GOT3 (cell line): Measurements from ENCODE around the gene GADD45GIP1.

Experiments
- DNase-seq: peaks from one replicate; lab custom pipeline; 2025; ENCODE audit warnings: mixed read lengths; lab: John Stamatoyannopoulos, UW

Gene GADD45GIP1

GRCh38 chr19:12956446-12957388, at the start of gene GADD45GIP1:
GADD45GIP1 (minus strand) TSS chr19:12957223; CDS start chr19:12957212, 11 bp downstream.
- peak; percentile 42 for DNase-seq

DNA sequence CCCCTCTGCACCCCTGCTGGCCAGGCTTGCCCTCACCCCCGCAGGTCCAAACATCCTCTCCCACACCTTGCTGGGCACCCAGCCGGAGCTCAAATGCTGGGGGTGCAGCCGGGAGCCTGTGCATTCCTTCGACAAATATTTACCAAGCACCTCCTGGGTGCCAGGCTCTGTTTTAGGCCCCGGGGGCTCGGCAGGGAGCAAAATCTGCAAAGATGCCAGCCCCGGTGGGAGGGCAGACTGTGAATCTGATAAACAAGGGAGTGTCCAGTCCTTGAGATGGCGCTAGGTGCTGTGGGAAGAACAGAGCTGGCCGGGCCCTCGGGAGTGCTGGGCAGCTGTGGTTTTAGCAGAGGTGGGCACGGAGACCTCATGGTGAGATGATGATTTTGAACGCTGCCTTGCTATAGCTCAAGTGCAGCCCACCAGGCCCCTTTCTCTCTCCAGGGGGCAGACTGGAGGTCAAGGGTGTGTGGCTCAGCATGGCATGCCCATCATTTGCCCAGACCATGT, 48.9 kb upstream of the GADD45GIP1 start:
- no peak for DNase-seq

GRCh38 chr19:13005253-13005652, 48.2 kb upstream of the GADD45GIP1 start:
- no peak for DNase-seq

DNA sequence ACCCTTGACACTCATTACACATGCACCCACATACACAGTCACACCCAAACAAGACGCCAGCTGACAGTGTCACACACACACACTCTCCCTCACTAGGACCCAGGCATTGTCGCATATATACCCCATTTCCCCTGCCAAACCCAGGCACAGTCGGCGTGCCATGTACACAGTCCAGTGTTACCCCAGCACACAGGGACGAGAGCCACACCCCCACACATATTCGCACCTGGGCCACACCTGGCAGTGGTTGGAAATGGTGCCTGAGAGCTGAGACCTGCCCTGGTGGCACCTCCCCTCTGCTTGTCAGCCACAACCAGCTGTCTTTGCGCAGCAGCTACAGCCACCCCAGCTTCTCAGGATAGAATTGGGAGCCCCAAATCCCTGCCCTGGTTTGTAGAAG, 47.2 kb upstream of the GADD45GIP1 start:
- DNase-seq, result no peak

- no peak for DNase-seq
Observed at GRCh38 chr19:13003081-13003480, 46.1 kb upstream of the GADD45GIP1 start.

DNA sequence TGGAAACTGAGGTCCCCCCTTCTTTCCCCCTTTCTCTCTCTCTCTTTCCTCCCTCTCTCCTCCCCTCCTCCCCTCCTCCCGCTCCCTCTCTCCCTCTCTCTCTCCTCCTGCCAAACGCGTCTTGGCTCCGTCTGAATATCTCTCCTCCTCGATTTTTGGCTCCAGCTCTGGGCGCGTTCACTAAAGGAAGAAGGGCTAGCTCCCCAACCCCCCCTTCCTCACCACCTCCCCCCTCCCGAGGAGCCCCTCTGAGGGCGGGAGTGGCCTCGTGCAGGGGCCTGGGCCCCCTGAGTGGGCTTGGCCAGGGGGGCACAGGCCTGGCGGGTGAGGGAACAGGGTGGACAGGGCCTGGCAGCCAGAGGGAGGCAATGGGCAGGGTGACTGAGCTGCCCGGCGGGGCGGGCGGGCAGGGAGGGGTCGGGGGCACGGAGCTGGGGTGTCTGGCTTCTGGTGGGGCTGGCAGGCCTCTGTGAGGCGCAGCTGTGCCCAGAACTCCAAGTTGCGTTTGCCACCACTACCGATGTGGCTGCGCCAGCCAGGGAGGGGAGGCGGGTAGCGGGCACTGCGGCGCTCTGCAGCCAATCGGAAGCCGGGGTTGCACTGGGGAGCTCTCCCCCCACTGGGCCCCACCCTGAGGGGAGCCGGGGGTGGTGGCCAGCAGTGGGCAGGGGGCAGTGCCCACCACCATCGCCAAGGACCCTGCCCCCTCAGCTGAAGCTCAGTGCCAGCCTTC, 45.3 kb upstream of the GADD45GIP1 start:
- DNase-seq, result no peak

GRCh38 chr19:13001502-13002165, 44.6 kb upstream of the GADD45GIP1 start:
- DNase-seq, result no peak

DNA sequence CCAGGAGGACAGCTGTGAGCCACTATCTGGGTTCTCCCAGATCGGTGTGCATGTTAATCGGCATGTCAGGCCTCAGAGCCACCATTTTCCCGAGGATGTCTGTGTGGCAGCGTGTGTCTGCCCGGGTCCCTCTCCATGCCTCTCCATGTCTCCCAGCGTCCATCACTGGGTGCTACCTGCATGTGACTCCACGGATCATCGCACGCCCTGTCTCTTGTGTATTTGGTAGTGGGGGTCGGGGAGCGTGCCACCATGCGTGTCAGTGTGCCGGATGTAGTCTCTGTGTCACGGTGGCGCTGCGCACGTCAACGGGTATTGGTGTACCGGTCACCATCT, 44.1 kb upstream of the GADD45GIP1 start:
- no peak for DNase-seq

DNA sequence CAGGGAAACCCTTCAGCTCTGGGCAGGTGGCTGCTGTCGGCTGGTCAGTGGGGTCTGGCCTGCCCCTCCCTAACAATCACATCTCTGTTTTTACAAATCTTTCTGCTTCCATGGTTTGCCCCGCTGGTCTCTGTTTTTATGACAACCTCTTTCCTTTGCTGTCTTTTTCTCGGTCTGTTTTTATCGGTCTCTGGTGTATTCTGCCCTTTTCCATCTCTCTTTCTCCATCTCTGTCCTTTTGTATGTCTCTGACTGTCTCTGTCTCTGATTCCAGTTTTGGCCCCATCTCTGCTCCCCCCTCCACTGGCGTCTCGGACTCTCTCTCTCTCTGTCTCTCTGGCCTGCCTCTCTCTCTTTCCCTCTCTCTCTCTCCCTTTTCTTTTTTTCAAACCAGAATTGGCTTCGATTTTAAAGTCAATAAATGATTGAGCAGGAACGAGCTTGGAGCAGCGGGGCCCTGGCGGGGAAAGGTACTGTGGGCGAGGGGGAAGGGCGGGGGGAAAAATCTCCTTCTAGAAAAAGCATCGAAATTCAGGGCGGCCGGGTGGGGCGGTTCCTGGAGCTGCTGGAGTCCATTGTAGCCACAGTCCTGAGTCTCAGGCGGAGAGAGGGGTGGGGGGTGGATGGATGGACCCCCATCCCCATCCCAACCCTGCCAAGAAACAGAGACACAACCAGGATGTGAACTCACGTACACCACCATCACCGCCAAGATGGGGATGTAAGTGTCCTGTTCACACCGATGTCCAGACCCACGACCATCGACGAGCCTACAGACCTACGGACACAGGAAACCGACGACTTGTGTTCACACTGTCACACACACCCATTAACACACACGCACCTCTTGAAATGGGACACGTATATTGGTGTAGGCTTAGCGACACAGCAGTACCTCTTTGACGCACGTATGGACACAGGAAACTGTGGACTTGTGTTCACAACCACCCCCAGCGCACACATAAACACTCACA, 41.2 kb upstream of the GADD45GIP1 start:
- no peak for DNase-seq

DNA sequence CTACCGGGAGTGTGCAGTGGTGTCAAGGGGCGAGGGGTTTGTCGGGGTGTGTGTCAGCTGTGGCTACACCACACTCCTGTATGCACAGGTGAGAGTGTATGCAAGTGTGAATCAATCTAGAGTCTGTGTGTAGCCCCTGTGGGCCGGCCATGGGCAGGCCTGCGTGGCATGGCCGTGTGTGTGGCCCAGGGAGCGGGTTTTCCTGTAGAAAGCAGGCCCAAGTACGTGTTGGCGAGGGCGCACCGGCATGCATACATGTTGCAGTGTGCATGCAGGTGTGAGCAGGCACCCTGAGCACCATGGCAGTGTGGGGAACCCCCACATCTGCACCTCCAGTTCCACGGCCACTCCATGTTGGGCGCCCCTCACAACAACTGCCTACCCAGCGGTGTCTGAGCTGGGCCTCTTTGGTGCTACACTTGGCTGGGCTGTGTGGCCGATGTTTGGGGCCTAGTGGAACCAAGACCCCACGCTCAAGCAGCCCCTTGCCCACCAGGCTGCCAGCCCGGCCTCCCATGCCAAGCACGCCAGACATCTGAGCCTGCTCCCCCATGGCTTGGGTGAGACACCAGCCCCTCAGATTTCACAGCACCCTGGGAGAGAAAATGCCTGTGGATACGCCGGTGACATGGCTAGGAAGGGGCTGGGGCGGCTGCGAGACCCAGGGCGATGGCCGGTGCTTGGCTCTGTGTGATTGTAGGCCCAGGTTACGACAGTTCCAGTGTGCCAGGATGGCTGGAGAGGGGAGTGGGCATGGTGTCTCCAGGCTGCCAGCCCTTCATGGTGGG, 40.4 kb upstream of the GADD45GIP1 start:
- DNase-seq, result no peak

DNA sequence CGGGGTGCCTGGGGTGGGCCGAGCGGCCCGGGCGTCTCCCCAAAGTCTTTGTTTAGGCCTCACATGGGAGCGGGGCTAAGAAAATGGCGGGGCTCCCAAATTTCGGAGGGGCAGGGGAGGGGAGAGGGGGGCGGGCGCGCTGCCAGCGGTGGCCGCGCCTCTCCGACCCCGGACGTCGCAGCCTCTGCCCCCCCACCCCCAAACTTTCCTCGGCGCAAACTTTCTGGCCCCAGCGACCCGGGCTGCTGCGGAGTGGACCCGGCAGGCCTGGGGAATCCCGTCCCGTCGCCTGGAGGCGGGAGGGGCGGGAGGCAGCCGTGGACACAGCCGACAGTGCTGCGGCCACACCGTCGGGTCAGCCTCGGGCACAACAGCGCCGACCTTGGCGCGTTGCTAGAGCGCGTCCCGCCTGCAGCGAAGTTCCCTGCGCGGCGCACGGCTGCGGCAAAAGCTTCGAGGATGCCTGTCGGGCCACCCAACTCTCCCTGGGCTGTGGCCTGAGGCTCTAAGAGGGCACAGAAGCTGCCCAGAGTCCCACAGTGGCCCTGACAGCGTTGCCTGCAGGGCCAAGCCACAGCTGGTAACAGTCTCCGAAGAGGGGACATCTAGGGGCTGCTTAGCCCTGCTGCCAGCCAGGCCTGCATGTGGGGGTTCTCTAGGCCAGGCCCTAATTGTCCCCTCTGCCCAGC, 39.5 kb upstream of the GADD45GIP1 start:
- DNase-seq, result no peak

DNA sequence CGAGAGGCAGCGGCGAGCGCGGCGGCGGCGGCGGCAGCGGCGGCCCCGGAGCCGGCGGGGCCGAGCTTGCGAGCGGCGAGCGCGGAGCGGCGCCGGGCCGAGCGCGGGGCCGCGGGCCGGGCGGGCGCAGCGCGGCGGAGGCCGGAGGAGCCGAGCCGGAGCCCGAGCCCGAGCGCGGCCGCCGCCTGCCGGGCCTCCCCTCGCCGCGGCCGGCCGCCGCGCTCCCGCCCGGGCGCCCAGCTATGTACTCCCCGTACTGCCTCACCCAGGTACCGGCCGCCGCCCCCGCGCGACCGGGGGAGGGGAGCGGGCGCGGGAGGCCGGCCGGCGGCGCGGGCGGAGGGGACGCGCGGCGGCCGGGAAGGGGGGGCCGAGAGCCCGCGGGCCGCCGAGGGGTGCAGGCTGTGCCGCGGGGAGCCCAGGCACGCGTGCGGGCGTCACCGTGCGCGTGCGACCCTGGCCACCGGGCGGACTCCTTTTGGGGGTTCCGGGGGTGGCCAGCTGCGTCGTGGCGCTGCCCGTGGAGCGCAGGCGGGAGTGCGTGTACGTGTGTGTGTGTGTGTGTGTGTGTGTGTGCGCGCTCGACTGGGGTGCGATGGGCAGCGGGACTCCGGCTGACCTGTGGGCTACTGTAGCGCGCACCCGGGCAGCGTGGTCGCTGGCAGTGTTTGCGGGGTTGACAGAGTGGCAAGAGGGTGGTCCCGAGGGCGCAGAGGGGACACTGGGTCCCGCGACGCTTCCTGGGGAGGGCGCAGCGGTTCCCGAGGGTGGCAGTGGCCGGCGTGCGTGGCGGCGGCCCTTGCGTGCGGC, 38.8 kb upstream of the GADD45GIP1 start:
- DNase-seq, result no peak

GRCh38 chr19:12994701-12995595, 37.9 kb upstream of the GADD45GIP1 start, which contains the start of gene NFIX:
NFIX (plus strand) TSS chr19:12995475; CDS start chr19:12995838, 363 bp downstream.
- peak; percentile 35 for DNase-seq

- no peak for DNase-seq
Observed at GRCh38 chr19:12993562-12993961, 36.5 kb upstream of the GADD45GIP1 start.

DNA sequence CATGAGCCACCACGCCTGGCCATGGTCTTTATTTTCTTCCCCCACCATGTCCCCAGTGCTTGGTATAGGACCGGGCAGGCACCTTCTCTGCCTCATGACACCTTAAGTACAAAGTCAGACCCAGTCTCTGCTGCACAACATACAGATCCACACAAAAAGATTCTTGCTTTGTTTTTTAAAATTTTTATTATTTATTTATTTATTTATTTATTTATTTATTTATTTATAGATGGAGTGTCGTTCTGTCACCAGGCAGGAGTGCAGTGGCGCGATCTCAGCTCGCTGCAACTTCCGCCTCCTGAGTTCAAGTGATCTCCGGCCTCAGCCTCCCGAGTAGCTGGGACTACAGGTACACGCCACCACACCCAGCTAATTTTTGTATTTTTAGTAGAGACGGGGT, 35.7 kb upstream of the GADD45GIP1 start:
- DNase-seq, result no peak

DNA sequence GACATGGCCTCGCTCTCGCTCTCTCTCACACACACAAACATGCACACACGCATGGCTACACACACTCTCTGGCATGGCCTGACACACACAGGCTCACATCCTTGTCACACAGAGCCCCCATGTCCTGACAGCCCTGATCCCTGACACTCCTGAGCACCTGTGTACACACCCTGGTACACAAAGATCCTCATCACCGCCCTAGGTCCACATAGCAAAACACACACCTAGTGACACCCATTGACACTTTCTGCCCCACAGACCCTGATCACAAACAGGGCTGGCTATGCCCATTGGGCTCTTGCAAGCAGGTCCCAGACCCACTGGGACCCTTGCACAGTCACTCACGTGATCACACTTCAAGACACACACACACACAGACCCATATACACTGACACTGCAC, 34.3 kb upstream of the GADD45GIP1 start:
- no peak for DNase-seq

DNA sequence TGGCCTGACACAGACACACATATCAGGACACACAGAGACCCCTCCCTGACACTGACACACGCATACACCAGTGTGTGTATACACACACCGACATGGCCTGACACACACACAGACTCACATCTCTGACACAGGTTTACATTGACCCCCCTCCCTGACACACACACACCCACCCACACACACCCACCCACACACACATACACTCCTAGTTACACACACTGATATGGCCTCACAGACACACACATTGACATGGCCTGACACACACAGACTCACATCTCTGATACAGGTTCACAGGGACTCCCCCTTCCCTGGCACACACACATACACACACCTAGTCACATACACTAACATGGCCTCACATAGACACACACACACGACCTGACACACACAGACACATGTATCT, 33.8 kb upstream of the GADD45GIP1 start:
- no peak for DNase-seq

- DNase-seq, result no peak
Observed at GRCh38 chr19:12990431-12990830, 33.4 kb upstream of the GADD45GIP1 start.
